OCI-LY1 (cell line): ENCODE results near the gene LRP2.

ENCODE experiments used
- H2AFZ ChIP-seq: fragments of 200-600 bp; sonication (generic), shearing (Covaris generic); 2 replicates; pipeline ENCODE4 v1.6.0; 2014; ENCODE audit warnings: antibody characterized with exemption, mild to moderate bottlenecking, low read length
- H3F3A ChIP-seq: fragments of 200-600 bp; sonication (generic), shearing (Covaris generic); 2 replicates; pipeline ENCODE4 v1.6.0; 2014; ENCODE audit warnings: mild to moderate bottlenecking, antibody characterized with exemption, low read length, moderate library complexity; ENCODE audit not compliant: insufficient read depth
- H3K27ac ChIP-seq: fragments of 200-600 bp; sonication (generic); 2 replicates; pipeline ENCODE4 v1.5.1; 2014; ENCODE audit warnings: low read length, mixed run types, mild to moderate bottlenecking, low read depth; ENCODE audit not compliant: poor library complexity, severe bottlenecking
- H3K27me3 ChIP-seq: fragments of 200-600 bp; sonication (generic); 2 replicates; pipeline ENCODE4 v1.6.0; 2014; ENCODE audit warnings: antibody characterized with exemption, mild to moderate bottlenecking, low read length, moderate library complexity; ENCODE audit not compliant: insufficient read depth
- H3K36me3 ChIP-seq: fragments of 200-600 bp; sonication (generic); 2 replicates; pipeline ENCODE4 v1.6.1; 2014; ENCODE audit warnings: mild to moderate bottlenecking, antibody characterized with exemption, low read length, moderate library complexity, mixed read lengths; ENCODE audit not compliant: insufficient read depth
- H3K4me1 ChIP-seq: fragments of 200-600 bp; sonication (generic); 2 replicates; pipeline ENCODE4 v1.5.1; 2014; ENCODE audit warnings: mild to moderate bottlenecking, low read length, moderate library complexity; ENCODE audit not compliant: insufficient read depth, severe bottlenecking
- H3K4me2 ChIP-seq: fragments of 200-600 bp; sonication (generic), shearing (Covaris generic); 2 replicates; pipeline ENCODE4 v1.6.1; 2014; ENCODE audit warnings: low read length
- H3K4me3 ChIP-seq: fragments of 200-600 bp; sonication (generic); 2 replicates; pipeline ENCODE4 v1.5.1; 2014; ENCODE audit warnings: low read length, low read depth, mild to moderate bottlenecking, mixed read lengths; ENCODE audit not compliant: poor library complexity, severe bottlenecking
- H3K79me2 ChIP-seq: fragments of 200-600 bp; shearing (Covaris generic); 2 replicates; pipeline ENCODE4 v1.6.1; 2016; ENCODE audit warnings: mixed run types, low read length, mixed read lengths; ENCODE audit not compliant: insufficient read depth
- H3K9ac ChIP-seq: fragments of 200-600 bp; sonication (generic), shearing (Covaris generic); 2 replicates; pipeline ENCODE4 v1.6.1; 2014; ENCODE audit warnings: mild to moderate bottlenecking, low read length, mixed read lengths
- H3K9me2 ChIP-seq: fragments of 200-600 bp; sonication (generic), shearing (Covaris generic); 2 replicates; pipeline ENCODE4 v1.6.1; 2014; ENCODE audit warnings: low read depth, mild to moderate bottlenecking, low read length, mixed read lengths
- H3K9me3 ChIP-seq: fragments of 200-600 bp; shearing (Covaris generic); 2 replicates; pipeline ENCODE4 v1.6.1; 2014; ENCODE audit warnings: low read length, mixed read lengths
- H4K20me1 ChIP-seq: fragments of 200-600 bp; sonication (generic), shearing (Covaris generic); 2 replicates; pipeline ENCODE4 v1.6.0; 2016; ENCODE audit warnings: mild to moderate bottlenecking, low read length; ENCODE audit not compliant: insufficient read depth
- EZH2 ChIP-seq: fragments of 200-600 bp; sonication (generic), shearing (Covaris generic); IDR thresholded peaks from 2 replicates; pipeline ENCODE4 v1.8.0; 2017; ENCODE audit warnings: borderline replicate concordance, mixed run types, mild to moderate bottlenecking, antibody characterized with exemption, low read length, moderate library complexity, mixed read lengths
- TF ChIP-seq, protein P1 (sequence below): fragments of 200-600 bp; sonication (generic), shearing (Covaris generic); IDR thresholded peaks from 2 replicates; pipeline ENCODE4 v1.5.1; 2017; ENCODE audit warnings: mild to moderate bottlenecking, antibody characterized with exemption, low read length, moderate library complexity, mixed read lengths

Gene LRP2

DNA sequence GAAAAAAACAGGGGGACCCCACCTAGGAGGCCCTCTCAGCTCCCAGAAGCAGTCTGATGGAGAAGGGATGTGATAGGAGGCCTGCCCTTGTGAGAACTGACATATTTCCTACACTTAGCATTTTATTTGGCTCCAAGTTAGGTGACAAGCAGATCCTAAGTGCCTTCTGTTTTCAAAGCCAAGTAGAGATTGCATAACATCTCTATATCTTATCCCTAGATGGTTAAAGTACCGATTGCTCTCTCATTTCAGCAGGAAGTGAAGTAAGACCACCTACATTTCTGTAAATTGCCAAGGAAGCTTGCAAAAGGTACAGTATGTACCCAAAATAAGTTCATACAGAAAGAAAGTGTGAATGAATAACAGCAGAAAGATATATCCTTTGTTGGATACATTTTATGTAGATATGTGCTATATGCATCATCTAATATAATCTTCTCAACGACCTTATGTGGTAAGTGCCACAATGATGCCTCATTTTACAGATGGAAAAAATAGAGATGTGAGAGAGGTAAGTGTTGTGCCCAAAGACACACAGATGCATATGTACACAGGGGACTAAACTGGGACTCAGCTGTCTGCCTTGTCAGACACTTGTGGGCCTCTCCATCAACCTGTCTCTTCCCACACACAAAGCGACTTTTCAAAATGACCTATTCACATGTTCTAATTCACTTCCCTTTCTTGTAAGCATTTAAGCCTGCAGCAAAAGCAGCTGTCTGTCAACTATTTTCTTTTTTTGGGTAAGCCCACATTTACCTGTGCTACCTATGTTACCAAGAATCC, 254.0 kb downstream of the LRP2 start:
- Histone ChIP-seq H3K79me2 (no peaks in the 10 kb centered on the region), H3K9me3 (no peaks in the 10 kb centered on the region), H3K4me3 (no peak overlapping the region), H3K27ac (no peak overlapping the region), H3K9me2 (no peaks in the 10 kb centered on the region), H3K9ac (no peak overlapping the region), H2AFZ (no peak overlapping the region), H3F3A (no peaks in the 10 kb centered on the region), H3K27me3 (no peaks in the 10 kb centered on the region), H3K4me2 (no peak overlapping the region), H3K4me1 (no peaks in the 10 kb centered on the region), H4K20me1 (no peaks in the 10 kb centered on the region), H3K36me3 (no peaks in the 10 kb centered on the region)
- TF ChIP-seq EZH2 = no peak
- TF ChIP-seq, protein P1, sequence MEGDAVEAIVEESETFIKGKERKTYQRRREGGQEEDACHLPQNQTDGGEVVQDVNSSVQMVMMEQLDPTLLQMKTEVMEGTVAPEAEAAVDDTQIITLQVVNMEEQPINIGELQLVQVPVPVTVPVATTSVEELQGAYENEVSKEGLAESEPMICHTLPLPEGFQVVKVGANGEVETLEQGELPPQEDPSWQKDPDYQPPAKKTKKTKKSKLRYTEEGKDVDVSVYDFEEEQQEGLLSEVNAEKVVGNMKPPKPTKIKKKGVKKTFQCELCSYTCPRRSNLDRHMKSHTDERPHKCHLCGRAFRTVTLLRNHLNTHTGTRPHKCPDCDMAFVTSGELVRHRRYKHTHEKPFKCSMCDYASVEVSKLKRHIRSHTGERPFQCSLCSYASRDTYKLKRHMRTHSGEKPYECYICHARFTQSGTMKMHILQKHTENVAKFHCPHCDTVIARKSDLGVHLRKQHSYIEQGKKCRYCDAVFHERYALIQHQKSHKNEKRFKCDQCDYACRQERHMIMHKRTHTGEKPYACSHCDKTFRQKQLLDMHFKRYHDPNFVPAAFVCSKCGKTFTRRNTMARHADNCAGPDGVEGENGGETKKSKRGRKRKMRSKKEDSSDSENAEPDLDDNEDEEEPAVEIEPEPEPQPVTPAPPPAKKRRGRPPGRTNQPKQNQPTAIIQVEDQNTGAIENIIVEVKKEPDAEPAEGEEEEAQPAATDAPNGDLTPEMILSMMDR = no peak

DNA sequence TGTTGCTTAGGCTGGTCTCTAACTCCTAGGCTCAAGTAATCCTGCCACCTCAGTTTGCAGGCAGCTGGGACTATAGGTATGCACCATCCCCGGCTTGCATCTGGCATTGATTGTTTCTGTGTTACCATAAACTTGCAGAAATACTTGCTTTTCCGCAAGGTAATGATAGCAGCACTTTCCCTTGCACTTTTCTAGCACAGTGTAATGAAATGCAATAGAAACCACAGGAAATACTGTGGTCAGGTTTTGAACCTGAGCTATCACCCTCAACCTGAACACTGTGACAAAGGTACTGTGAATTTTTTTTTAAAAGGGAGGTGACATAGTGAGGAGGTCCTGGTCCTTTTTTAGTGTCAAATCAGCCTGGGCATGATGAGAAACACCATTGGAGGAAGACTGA, 254.7 kb downstream of the LRP2 start:
- Histone ChIP-seq H3K4me3 (no peak overlapping the region), H3K36me3 (no peaks in the 10 kb centered on the region), H3K9ac (no peak overlapping the region), H4K20me1 (no peaks in the 10 kb centered on the region), H3K4me1 (no peaks in the 10 kb centered on the region), H3K4me2 (no peak overlapping the region), H3K27ac (no peak overlapping the region), H3K27me3 (no peaks in the 10 kb centered on the region), H3K9me2 (no peaks in the 10 kb centered on the region), H3K79me2 (no peaks in the 10 kb centered on the region), H2AFZ (no peak overlapping the region), H3K9me3 (no peaks in the 10 kb centered on the region), H3F3A (no peaks in the 10 kb centered on the region)
- TF ChIP-seq EZH2 = no peak
- TF ChIP-seq, protein P1 = no peak

DNA sequence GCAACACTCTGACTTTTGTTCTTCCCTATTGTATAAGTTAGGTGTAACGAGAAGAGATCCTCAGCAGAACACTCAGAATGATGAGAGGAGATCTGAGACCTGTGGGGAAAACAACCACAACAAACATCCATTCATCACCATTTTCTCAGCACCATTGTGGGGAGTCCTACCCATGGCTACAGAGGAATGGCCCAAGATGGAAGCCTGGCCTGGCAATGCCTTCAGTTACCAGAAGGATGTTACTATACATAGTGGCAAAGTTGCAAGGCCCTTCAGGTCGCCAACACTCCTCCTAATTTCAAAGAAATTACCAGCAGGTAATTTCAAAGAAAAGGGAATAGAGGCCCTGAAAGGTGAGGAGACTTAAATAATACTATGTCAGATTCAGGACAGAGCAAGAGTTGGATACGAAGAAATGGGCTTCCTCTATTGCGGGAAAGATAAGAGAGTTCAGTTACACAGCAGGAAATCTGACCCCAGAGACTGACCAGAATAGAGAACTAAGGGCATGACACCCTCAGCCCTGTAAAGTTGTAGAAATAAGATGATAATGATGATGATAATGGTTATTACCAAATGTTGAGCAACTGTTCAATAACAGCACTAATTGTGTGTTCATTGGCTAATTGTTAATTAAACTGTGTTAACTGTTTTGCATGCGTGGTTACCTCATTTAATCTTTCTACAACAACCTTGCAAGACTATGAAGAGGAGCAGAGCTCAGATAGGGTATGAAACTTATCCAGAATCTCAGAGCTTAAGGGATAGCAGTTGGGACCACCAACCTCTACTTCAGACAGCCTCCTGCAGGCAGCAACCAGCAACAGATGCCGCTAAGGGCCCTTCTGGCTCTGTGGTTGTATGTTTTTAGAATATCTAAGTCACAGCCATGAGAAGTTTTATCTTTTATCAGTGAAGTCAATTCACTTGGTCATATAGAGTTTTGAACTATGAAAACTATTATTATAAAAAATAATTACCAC, 255.5 kb downstream of the LRP2 start:
- no peak overlapping the region for H2AFZ ChIP-seq
- H3K9me3 ChIP-seq = no peaks in the 10 kb centered on the region
- no peak overlapping the region for H3K4me3 ChIP-seq
- no peaks in the 10 kb centered on the region for H3K9me2 ChIP-seq
- no peak overlapping the region for H3K4me2 ChIP-seq
- no peaks in the 10 kb centered on the region for H3F3A ChIP-seq
- no peaks in the 10 kb centered on the region for H3K79me2 ChIP-seq
- H3K27me3 ChIP-seq = no peaks in the 10 kb centered on the region
- no peaks in the 10 kb centered on the region for H3K4me1 ChIP-seq
- no peak for TF ChIP-seq EZH2
- TF ChIP-seq, protein P1 = no peak
- no peaks in the 10 kb centered on the region for H4K20me1 ChIP-seq
- no peak overlapping the region for H3K9ac ChIP-seq
- no peaks in the 10 kb centered on the region for H3K36me3 ChIP-seq
- no peak overlapping the region for H3K27ac ChIP-seq
